PC-9 (cell line): Measurements from ENCODE around the gene AFF4. TPM values are rescaled to one million over a fixed set of nuclear protein-coding genes. Genes with fewer than 3 reads are reported as not detected.

Source experiments
- BruUV-seq: library from RNA; stranded (reverse); fragments of 400-500 nt; replicated peaks from 2 replicates; lab custom pipeline; 2021; lab: Mats Ljungman, UMichigan
- CTCF ChIA-PET: fragments of 300-600 bp; sonication (Branson Sonifier 250); formaldehyde crosslinking; loops from one replicate; lab custom pipeline; 2022; ENCODE audit warnings: antibody characterized with exemption; lab: Charles Lee
- POLR2A ChIA-PET: fragments of 300-600 bp; sonication (Branson Sonifier 250); formaldehyde crosslinking; loops from one replicate; lab custom pipeline; 2022; ENCODE audit warnings: antibody characterized with exemption; ENCODE audit not compliant: unreplicated experiment; lab: Charles Lee
- DNase-seq, 2 experiments: peaks; one replicate each; pipeline versions ENCODE4 v3.0.0 to v3.0.0-alpha.2; 2015 to 2022; ENCODE audit warnings: mixed read lengths in 1 of 2
- H2AFZ ChIP-seq: fragments of 200-600 bp; sonication (generic); 2 replicates; pipeline ENCODE4 v1.8.1; 2017; ENCODE audit warnings: antibody characterized with exemption
- H3F3A ChIP-seq: fragments of 200-600 bp; sonication (generic); 2 replicates; pipeline ENCODE4 v1.8.1; 2017; ENCODE audit warnings: antibody characterized with exemption, mild to moderate bottlenecking, low read depth; ENCODE audit not compliant: insufficient read depth
- H3K27ac ChIP-seq: fragments of 200-600 bp; sonication (generic); 2 replicates; pipeline ENCODE4 v1.6.1; 2016; ENCODE audit warnings: mixed run types
- H3K27me3 ChIP-seq: fragments of 200-600 bp; sonication (generic); 2 replicates; pipeline ENCODE4 v1.6.1; 2016; ENCODE audit warnings: low read depth, mixed run types; ENCODE audit not compliant: insufficient read depth
- H3K36me3 ChIP-seq: fragments of 200-600 bp; sonication (generic); 2 replicates; pipeline ENCODE4 v1.6.1; 2016; ENCODE audit warnings: low read depth, mixed run types
- H3K4me1 ChIP-seq: fragments of 200-600 bp; sonication (generic); replicated peaks from 2 replicates; pipeline ENCODE4 v1.6.1; 2016; ENCODE audit warnings: mixed run types; ENCODE audit not compliant: insufficient read depth
- H3K4me2 ChIP-seq: fragments of 200-600 bp; sonication (generic); 2 replicates; pipeline ENCODE4 v1.6.1; 2017; ENCODE audit warnings: mixed run types
- H3K4me3 ChIP-seq: fragments of 200-600 bp; sonication (generic); 2 replicates; pipeline ENCODE4 v1.6.1; 2016; ENCODE audit warnings: mixed run types
- H3K79me2 ChIP-seq: fragments of 200-600 bp; sonication (generic); 2 replicates; pipeline ENCODE4 v1.6.1; 2017; ENCODE audit warnings: low read depth, mixed run types
- H3K9me2 ChIP-seq: fragments of 200-600 bp; sonication (generic); 2 replicates; pipeline ENCODE4 v1.8.1; 2017; ENCODE audit warnings: mild to moderate bottlenecking; ENCODE audit not compliant: insufficient read depth
- H3K9me3 ChIP-seq: fragments of 200-600 bp; sonication (generic); 2 replicates; pipeline ENCODE4 v1.8.1; 2016; ENCODE audit warnings: low read depth; ENCODE audit not compliant: insufficient read depth
- H4K20me1 ChIP-seq: fragments of 200-600 bp; sonication (generic); 2 replicates; pipeline ENCODE4 v1.8.1; 2017; ENCODE audit not compliant: insufficient read depth
- CTCF ChIP-seq: fragments of 200-600 bp; sonication (generic); conservative IDR thresholded peaks from 2 replicates; pipeline ENCODE4 v1.6.1; 2017; ENCODE audit warnings: mixed run types, antibody characterized with exemption, mild to moderate bottlenecking, moderate library complexity
- EZH2 ChIP-seq: fragments of 200-600 bp; sonication (generic); IDR thresholded peaks from 2 replicates; pipeline ENCODE4 v1.8.0; 2017; ENCODE audit warnings: antibody characterized with exemption, low read depth
- intact Hi-C: fragments of 100-400 bp; cut with micrococcal nuclease; formaldehyde crosslinking; loops from one replicate; pipeline ENCODE4 v1.10.0; 2022; ENCODE audit not compliant: unreplicated experiment
- total RNA-seq: library from RNA; stranded (reverse); gene quantifications from 2 replicates; pipeline ENCODE4 v1.2.3, GENCODE V29; 2021

AFF4 gene
- total RNA-seq, 1 experiment from 2014 or later = 59.5 TPM

GRCh38 chr5:132876020-132876759 is 87.2 kb downstream of the AFF4 start:
- Histone ChIP-seq H3K27ac (no peak overlapping the region), H3K79me2 (no peaks in the 10 kb centered on the region), H3K9me2 (no peaks in the 10 kb centered on the region), H3K4me1 (no peaks in the 10 kb centered on the region), H4K20me1 (no peaks in the 10 kb centered on the region; the same call in 1 of the 2 replicates), H3K27me3 (no peaks in the 10 kb centered on the region), H3K9me3 (no peaks in the 10 kb centered on the region), H3K4me3 (no peak overlapping the region), H2AFZ (no peak overlapping the region), H3F3A (peaks cover 19% of the 10 kb centered on the region; the same call in 1 of the 2 replicates), H3K36me3 (peaks cover 32% of the 10 kb centered on the region), H3K4me2 (no peak overlapping the region)
- POLR2A ChIA-PET = interaction anchor here (0.7 kb wide), 1 partner anchor 46 kb away, joined by 10 read pairs; the partner anchor contains the start of gene SHROOM1
- CTCF ChIA-PET = no interaction called here
- no peak for DNase-seq
- no TSS peak for BruUV-seq
- TF ChIP-seq EZH2 (no peak), CTCF (no peak)
- intact Hi-C loops = no loop called here

GRCh38 chr5:132873930-132874271 is 89.5 kb downstream of the AFF4 start:
- H2AFZ ChIP-seq = no peak overlapping the region
- no peak overlapping the region for H3K4me3 ChIP-seq
- H3K4me1 ChIP-seq = no peaks in the 10 kb centered on the region
- no peaks in the 10 kb centered on the region for H3K9me2 ChIP-seq
- no peaks in the 10 kb centered on the region for H3K27me3 ChIP-seq
- H3K4me2 ChIP-seq = no peak overlapping the region
- no peak overlapping the region for H3K27ac ChIP-seq
- POLR2A ChIA-PET = no interaction called here
- no peaks in the 10 kb centered on the region for H3K9me3 ChIP-seq
- intact Hi-C loops = no loop called here
- BruUV-seq = no TSS peak
- no peak for DNase-seq
- H3K36me3 ChIP-seq = peaks cover 21% of the 10 kb centered on the region; the same call in 1 of the 2 replicates
- TF ChIP-seq EZH2 (no peak), CTCF (no peak)
- no peaks in the 10 kb centered on the region for H3K79me2 ChIP-seq
- peaks cover 19% of the 10 kb centered on the region; the same call in 1 of the 2 replicates for H3F3A ChIP-seq
- CTCF ChIA-PET = no interaction called here
- no peaks in the 10 kb centered on the region for H4K20me1 ChIP-seq

- H3K4me3 ChIP-seq = no peak within 1 kb of the TSS
- H3K36me3 ChIP-seq = peaks cover 21% of the 10 kb centered on the region
Measured at GRCh38 chr5:132873119-132873929, 90.1 kb downstream of the AFF4 start, which contains the start of gene LEAP2. LEAP2 (plus strand) TSS chr5:132873668; CDS start chr5:132873695, 27 bp downstream.

More at GRCh38 chr5:132873119-132873929, 90.1 kb downstream of the AFF4 start, which contains the start of gene LEAP2:
- no peaks in the 10 kb centered on the region for H4K20me1 ChIP-seq
- POLR2A ChIA-PET = no interaction called here
- no peak within 1 kb of the TSS for H3K4me2 ChIP-seq
- no peaks in the 10 kb centered on the region for H3K9me2 ChIP-seq
- H3F3A ChIP-seq = peaks cover 25% of the 10 kb centered on the region; the same call in 1 of the 2 replicates
- no TSS peak for BruUV-seq
- H2AFZ ChIP-seq = no peak within 1 kb of the TSS
- no peak within 1 kb of the TSS for H3K27ac ChIP-seq
- peaks cover under 1% of the 10 kb centered on the region; the same call in 1 of the 2 replicates for H3K79me2 ChIP-seq
- CTCF ChIA-PET = no interaction called here
- intact Hi-C loops = no loop called here
- H3K9me3 ChIP-seq = no peaks in the 10 kb centered on the region
- DNase-seq = no peak
- no peak for TF ChIP-seq EZH2
- no peak for TF ChIP-seq CTCF
- H3K4me1 ChIP-seq = no peaks in the 10 kb centered on the region
- H3K27me3 ChIP-seq = no peaks in the 10 kb centered on the region
